KMS-11 (cell line): ENCODE results near the gene PLD3.
"Not testable (repeated sequence)": the region's sequence is repeated elsewhere in the genome, so short reads cannot be mapped to it uniquely, and the experiment has no call there.

Experiments
- H2AFZ ChIP-seq: fragments of 200-600 bp; sonication (generic); 2 replicates; pipeline ENCODE4 v1.6.1; 2016; ENCODE audit warnings: antibody characterized with exemption, mixed run types, low read depth
- H3K27ac ChIP-seq: fragments of 200-600 bp; sonication (generic); 2 replicates; pipeline ENCODE4 v1.6.1; 2016; ENCODE audit warnings: mild to moderate bottlenecking, mixed run types
- H3K27me3 ChIP-seq: fragments of 200-600 bp; sonication (generic); 2 replicates; pipeline ENCODE4 v1.6.1; 2017; ENCODE audit warnings: mild to moderate bottlenecking, low read depth, mixed run types, moderate library complexity; ENCODE audit not compliant: insufficient read depth
- H3K36me3 ChIP-seq: fragments of 200-600 bp; sonication (generic); 2 replicates; pipeline ENCODE4 v1.6.1; 2017; ENCODE audit warnings: mild to moderate bottlenecking, mixed run types; ENCODE audit not compliant: insufficient read depth
- H3K4me1 ChIP-seq: fragments of 200-600 bp; sonication (generic); 2 replicates; pipeline ENCODE4 v1.6.1; 2016; ENCODE audit warnings: mild to moderate bottlenecking, low read depth, mixed run types; ENCODE audit not compliant: poor library complexity, severe bottlenecking
- H3K4me2 ChIP-seq: fragments of 200-600 bp; sonication (generic); 2 replicates; pipeline ENCODE4 v1.7.0; 2016; ENCODE audit warnings: mild to moderate bottlenecking, mixed run types
- H3K4me3 ChIP-seq: fragments of 200-600 bp; sonication (generic); IDR thresholded peaks from 2 replicates; pipeline ENCODE4 v1.6.1; 2017; ENCODE audit warnings: low read depth, low read length, mixed read lengths; ENCODE audit not compliant: insufficient read depth
- H3K79me2 ChIP-seq: fragments of 200-600 bp; sonication (generic); 2 replicates; pipeline ENCODE4 v1.6.1; 2016; ENCODE audit warnings: low read depth, mixed run types; ENCODE audit not compliant: insufficient read depth
- H3K9ac ChIP-seq: fragments of 200-600 bp; sonication (generic); 2 replicates; pipeline ENCODE4 v1.6.1; 2016; ENCODE audit warnings: mild to moderate bottlenecking, mixed run types
- H4K20me1 ChIP-seq: fragments of 200-600 bp; sonication (generic); 2 replicates; pipeline ENCODE4 v1.6.1; 2016; ENCODE audit warnings: mild to moderate bottlenecking, mixed run types; ENCODE audit not compliant: insufficient read depth
- TF ChIP-seq, protein P1 (sequence below): fragments of 200-600 bp; sonication (generic); conservative IDR thresholded peaks from 2 replicates; pipeline ENCODE4 v1.6.1; 2017; ENCODE audit warnings: low read depth, mild to moderate bottlenecking, antibody characterized with exemption, low read length, moderate library complexity, mixed read lengths

Gene PLD3

DNA sequence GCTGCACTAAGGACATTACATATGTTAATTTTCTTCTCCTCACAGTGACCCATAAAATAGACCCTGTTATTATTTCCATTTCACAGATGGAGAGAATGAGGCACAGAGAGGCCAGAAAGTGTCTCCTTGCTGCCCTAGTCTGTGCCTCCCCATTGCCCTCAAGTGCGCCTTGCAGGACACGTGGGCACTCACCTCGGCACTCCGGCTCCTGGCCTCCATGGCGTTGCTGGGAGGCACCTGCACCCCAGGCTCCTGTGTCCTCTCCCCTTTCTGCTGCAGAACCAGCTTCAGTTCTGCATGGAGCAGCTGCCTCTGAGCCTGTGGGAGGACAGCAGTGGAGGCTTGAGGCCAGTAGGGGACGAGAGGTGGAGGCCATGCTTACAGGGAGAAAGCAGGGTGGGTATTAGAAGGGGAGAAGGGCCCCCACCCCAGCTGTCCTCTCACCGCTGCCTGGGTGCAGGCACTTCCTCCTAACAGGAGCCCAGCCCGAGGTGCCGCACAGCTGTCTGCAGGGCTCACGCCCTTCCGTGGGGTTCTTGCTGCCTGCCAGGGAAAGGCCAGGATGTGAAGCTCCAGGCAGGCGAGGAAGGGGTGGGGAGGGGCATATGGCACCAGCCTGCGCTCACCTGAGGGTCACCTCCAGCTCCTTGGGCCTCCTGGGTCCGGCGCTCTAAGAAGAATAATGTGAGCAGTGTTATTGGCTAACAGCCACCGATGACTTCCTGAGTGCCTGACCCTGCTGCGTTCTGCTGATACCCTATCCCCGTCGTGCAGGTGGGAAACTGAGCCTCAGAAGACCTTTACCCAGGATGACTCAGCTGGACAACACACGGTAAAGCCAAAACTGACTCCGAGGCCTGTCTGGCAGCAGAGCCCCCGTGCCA, 59.5 kb downstream of the PLD3 start:
- Histone ChIP-seq H3K27me3 (no peaks in the 10 kb centered on the region), H4K20me1 (no peaks in the 10 kb centered on the region), H3K79me2 (no peaks in the 10 kb centered on the region), H3K9ac (no peak overlapping the region), H3K27ac (no peak overlapping the region), H3K4me3 (no peak overlapping the region), H3K4me1 (peaks cover 9% of the 10 kb centered on the region), H3K36me3 (no peaks in the 10 kb centered on the region), H3K4me2 (no peak overlapping the region), H2AFZ (no peak overlapping the region)
- TF ChIP-seq, protein P1, sequence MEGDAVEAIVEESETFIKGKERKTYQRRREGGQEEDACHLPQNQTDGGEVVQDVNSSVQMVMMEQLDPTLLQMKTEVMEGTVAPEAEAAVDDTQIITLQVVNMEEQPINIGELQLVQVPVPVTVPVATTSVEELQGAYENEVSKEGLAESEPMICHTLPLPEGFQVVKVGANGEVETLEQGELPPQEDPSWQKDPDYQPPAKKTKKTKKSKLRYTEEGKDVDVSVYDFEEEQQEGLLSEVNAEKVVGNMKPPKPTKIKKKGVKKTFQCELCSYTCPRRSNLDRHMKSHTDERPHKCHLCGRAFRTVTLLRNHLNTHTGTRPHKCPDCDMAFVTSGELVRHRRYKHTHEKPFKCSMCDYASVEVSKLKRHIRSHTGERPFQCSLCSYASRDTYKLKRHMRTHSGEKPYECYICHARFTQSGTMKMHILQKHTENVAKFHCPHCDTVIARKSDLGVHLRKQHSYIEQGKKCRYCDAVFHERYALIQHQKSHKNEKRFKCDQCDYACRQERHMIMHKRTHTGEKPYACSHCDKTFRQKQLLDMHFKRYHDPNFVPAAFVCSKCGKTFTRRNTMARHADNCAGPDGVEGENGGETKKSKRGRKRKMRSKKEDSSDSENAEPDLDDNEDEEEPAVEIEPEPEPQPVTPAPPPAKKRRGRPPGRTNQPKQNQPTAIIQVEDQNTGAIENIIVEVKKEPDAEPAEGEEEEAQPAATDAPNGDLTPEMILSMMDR = no peak

DNA sequence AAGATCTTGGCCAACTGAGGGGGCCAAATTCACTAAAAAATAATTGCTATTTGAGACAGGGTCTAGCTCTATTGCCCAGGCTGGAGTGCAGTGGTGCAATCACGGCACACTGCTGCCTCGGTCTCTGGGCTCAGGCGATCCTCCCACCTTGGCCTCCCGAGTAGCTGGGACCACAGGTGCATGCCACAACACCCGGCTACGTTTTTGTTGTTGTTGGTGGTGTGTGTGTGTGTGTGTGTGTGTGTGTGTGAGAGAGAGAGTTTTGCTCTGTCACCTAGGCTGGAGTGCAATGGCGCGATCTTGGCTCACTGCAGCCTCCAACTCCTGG, 60.1 kb downstream of the PLD3 start:
- H3K79me2 ChIP-seq, H3K4me3 ChIP-seq, H3K4me2 ChIP-seq, H2AFZ ChIP-seq, H3K9ac ChIP-seq, H3K4me1 ChIP-seq, H3K36me3 ChIP-seq, H3K27ac ChIP-seq, H3K27me3 ChIP-seq, H4K20me1 ChIP-seq: not testable (repeated sequence)

DNA sequence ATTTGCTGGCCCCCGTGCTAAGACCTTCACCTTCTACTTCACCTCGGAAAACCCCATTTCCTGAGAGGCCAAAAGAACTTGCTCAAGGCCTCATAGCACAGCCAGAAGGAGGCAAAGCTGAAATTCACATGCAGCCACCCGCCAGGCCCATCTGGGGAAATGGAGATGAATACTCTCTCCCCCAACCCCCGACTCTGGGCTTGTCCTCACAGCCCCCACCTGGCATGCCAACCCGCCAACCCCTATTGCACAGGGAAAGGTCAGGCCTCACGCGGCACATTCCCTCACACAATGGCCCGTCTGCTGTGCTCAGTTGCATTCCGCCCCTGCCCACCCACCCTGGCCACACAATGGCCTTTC, 61.5 kb downstream of the PLD3 start:
- Histone ChIP-seq H3K4me1 (no peaks in the 10 kb centered on the region), H2AFZ (no peak overlapping the region), H3K79me2 (no peaks in the 10 kb centered on the region), H3K9ac (no peak overlapping the region), H3K4me2 (no peak overlapping the region), H3K27ac (no peak overlapping the region), H3K36me3 (no peaks in the 10 kb centered on the region), H4K20me1 (no peaks in the 10 kb centered on the region), H3K27me3 (no peaks in the 10 kb centered on the region), H3K4me3 (no peak overlapping the region)
- TF ChIP-seq, protein P1 = no peak

DNA sequence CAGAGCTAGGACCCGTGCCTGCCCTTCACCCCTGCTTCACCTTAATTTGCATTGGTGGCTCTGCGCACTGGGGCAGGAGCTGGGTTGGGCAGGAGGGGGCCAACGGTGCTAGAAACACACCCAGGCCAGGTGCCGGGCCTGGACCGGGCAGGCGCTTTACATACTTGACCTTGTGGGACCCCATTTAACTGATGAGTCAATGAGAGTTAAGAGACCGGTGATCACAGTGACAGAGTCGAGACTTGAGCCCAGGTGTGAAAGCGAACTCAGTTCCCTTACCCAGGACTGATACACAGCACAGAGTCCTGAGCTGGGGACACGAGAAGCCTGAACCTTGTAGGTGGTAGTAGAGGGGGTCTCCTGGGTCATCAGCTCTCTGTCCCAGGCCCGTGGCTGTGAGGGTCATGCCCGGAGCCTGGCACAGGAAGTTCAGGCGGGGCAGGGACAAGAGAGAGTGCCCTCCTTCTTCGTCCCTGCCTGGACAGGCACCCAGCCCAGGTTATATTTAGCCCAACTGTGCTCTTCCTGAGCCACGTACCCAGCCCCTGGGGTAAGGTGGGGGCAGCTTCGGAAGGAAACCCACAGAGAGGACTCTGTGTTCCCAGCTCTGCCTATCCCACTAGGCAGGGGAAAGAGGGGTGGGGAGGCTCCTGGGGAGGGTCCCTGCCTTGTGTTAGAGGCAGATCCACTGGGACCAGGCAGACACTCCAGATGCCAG, 62.8 kb downstream of the PLD3 start:
- H3K4me1 ChIP-seq = peaks cover 2% of the 10 kb centered on the region
- H3K4me3 ChIP-seq = no peak overlapping the region
- H3K36me3 ChIP-seq = no peaks in the 10 kb centered on the region
- H3K27me3 ChIP-seq = no peaks in the 10 kb centered on the region
- H3K9ac ChIP-seq = no peak overlapping the region
- no peak overlapping the region for H3K27ac ChIP-seq
- H3K4me2 ChIP-seq = no peak overlapping the region
- no peaks in the 10 kb centered on the region for H4K20me1 ChIP-seq
- no peaks in the 10 kb centered on the region for H3K79me2 ChIP-seq
- H2AFZ ChIP-seq = no peak overlapping the region
- TF ChIP-seq, protein P1 = no peak
